K562 treated with DMSO at 1 percent for 24 hours (cell line): ENCODE data around the gene RIN1. TPM values are rescaled to one million over a fixed set of nuclear protein-coding genes. Genes with fewer than 3 reads are reported as not detected.

ENCODE experiments used
- total RNA-seq: library from RNA; unstranded; fragments of 300-600 nt; gene quantifications from 2 replicates; pipeline ENCODE4 v1.2.3, GENCODE V29; 2022; ENCODE audit warnings: low read depth; ENCODE audit not compliant: insufficient read depth

The RIN1 gene, protein sequence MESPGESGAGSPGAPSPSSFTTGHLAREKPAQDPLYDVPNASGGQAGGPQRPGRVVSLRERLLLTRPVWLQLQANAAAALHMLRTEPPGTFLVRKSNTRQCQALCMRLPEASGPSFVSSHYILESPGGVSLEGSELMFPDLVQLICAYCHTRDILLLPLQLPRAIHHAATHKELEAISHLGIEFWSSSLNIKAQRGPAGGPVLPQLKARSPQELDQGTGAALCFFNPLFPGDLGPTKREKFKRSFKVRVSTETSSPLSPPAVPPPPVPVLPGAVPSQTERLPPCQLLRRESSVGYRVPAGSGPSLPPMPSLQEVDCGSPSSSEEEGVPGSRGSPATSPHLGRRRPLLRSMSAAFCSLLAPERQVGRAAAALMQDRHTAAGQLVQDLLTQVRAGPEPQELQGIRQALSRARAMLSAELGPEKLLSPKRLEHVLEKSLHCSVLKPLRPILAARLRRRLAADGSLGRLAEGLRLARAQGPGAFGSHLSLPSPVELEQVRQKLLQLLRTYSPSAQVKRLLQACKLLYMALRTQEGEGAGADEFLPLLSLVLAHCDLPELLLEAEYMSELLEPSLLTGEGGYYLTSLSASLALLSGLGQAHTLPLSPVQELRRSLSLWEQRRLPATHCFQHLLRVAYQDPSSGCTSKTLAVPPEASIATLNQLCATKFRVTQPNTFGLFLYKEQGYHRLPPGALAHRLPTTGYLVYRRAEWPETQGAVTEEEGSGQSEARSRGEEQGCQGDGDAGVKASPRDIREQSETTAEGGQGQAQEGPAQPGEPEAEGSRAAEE
- total RNA-seq: 1.1 TPM in 2 replicates

GRCh38 chr11:66336234-66337102, at the start of gene RIN1:
Gene RIN1, minus strand, starts transcription at chr11:66336434. Its CDS starts 32 bp downstream, at chr11:66336402.

GRCh38 chr11:66371627-66372415, 35.6 kb upstream of the RIN1 start, which contains the start of gene SLC29A2:
Gene SLC29A2, minus strand, starts transcription at chr11:66371760. Its CDS starts 169 bp downstream, at chr11:66371591.

GRCh38 chr11:66347425-66348276, 11.4 kb upstream of the RIN1 start, which contains the start of gene B4GAT1:
Gene B4GAT1, minus strand, starts transcription at chr11:66347629. Its CDS starts 84 bp downstream, at chr11:66347545.

GRCh38 chr11:66344550-66345315, 8.5 kb upstream of the RIN1 start, which contains the start of gene BRMS1:
Gene BRMS1, minus strand, starts transcription at chr11:66345104. Its CDS starts 2,870 bp downstream, at chr11:66342234.

GRCh38 chr11:66316849-66317251, 19.4 kb downstream of the RIN1 start, which contains the start of gene CD248:
Gene CD248, minus strand, starts transcription at chr11:66317044. Its CDS starts 17 bp downstream, at chr11:66317027.

DNA sequence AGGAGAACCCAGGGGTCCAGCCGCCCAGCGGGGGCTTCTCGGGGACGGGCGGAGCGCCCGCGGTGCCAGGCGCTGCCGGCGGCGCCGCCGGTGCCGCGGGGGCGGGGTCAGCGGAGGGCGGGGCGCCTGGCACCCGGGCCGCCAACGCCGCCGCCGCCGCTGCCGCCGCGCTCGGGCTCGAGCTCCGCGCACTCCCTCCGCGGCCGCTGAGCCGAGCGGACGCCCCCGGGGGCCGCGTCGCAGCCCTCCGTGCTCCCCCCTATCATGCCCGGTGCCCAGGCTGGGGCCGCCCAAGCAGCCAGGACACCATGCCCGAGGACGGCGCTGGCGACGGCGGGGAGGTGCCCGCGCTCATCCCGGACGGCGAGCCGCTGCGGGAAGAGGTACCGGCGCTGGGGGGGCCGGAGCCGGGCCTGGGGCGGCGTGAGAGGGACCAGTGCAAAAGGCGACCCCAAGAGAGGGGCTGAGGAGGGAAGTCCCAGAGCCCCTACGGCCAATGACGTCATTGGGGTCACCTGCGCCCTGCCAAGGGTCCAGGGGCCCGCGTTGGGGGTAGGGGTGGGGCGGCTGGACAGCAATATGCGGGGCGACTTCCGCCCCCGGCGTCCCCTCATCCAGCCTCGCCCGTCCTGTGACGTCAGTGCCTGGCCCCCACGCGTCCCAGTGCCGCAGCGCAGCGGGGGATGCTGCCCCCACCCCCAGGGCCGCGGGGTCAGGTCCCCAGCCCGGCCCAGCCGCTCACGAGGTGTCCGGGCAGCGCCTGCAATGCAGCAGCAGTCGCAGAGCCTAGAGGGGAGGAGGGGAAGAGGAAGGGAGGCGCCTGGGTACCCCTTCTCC, 44.3 kb downstream of the RIN1 start, which contains the start of gene TMEM151A:
TMEM151A (plus strand) TSS at position 189 of the 837 bp plus-strand sequence; CDS start at position 309, 120 bp downstream.

GRCh38 chr11:66288671-66289547, 47.3 kb downstream of the RIN1 start, which contains the start of gene YIF1A:
Gene YIF1A, minus strand, starts transcription at chr11:66289143. Its CDS starts 158 bp downstream, at chr11:66288985.

Other genes starting within 250 kb of the RIN1 start
- gene KLC2, start 78.7 kb downstream of the RIN1 start, total RNA-seq: 45.0 and 46.3 TPM in 2 replicates
- 194 and 197 TPM in 2 replicates for gene RAB1B, start 67.8 kb downstream of the RIN1 start, total RNA-seq
- gene CNIH2, start 58.3 kb downstream of the RIN1 start, total RNA-seq: 1.1 TPM in 1 of 2 replicates, not detected in the other
- 132 and 143 TPM in 2 replicates for gene YIF1A, start 47.3 kb downstream of the RIN1 start, total RNA-seq
- gene TMEM151A, start 44.5 kb downstream of the RIN1 start, total RNA-seq: not detected in 2 replicates
- gene CD248, start 19.4 kb downstream of the RIN1 start, total RNA-seq: not detected in 2 replicates
- gene BRMS1, start 8.7 kb upstream of the RIN1 start, total RNA-seq: 65.5 and 66.8 TPM in 2 replicates
- gene B4GAT1, start 11.2 kb upstream of the RIN1 start, total RNA-seq: 38.5 and 42.0 TPM in 2 replicates
- 14.6 and 18.1 TPM in 2 replicates for gene SLC29A2, start 35.3 kb upstream of the RIN1 start, total RNA-seq
- gene NPAS4, start 84.6 kb upstream of the RIN1 start, total RNA-seq: not detected in 2 replicates
- gene MRPL11, start 102.4 kb upstream of the RIN1 start, total RNA-seq: 43.7 and 47.1 TPM in 2 replicates
- 8.3 and 8.6 TPM in 2 replicates for gene PELI3, start 130.5 kb upstream of the RIN1 start, total RNA-seq
- 58.7 and 69.0 TPM in 2 replicates for gene DPP3, start 144.0 kb upstream of the RIN1 start, total RNA-seq
- gene BBS1, start 174.2 kb upstream of the RIN1 start, total RNA-seq: 12.5 and 13.9 TPM in 2 replicates
- gene ZDHHC24, start 209.6 kb upstream of the RIN1 start, total RNA-seq: 14.7 and 14.8 TPM in 2 replicates
- not detected in 2 replicates for gene ACTN3, start 210.5 kb upstream of the RIN1 start, total RNA-seq
- gene CTSF, start 232.2 kb upstream of the RIN1 start, total RNA-seq: 26.6 and 29.9 TPM in 2 replicates